Type B pancreatic cell (in vitro differentiated cells): ENCODE data around the gene CABLES1. TPM values are rescaled to one million over a fixed set of nuclear protein-coding genes. Genes with fewer than 3 reads are reported as not detected.
A peak's percentile ranks its signal among the peaks of the same experiment; 100 is the strongest.
"Not testable (repeated sequence)": the region's sequence is repeated elsewhere in the genome, so short reads cannot be mapped to it uniquely, and the experiment has no call there.

Experiments
- DNase-seq: peaks from one replicate; pipeline ENCODE4 v3.0.0; 2021; ENCODE audit warnings: mixed read lengths; ENCODE audit not compliant: unreplicated experiment; ENCODE audit errors: extremely low spot score
- H3K27ac Mint-ChIP-seq: 2 replicates; pipeline ENCODE4 v1.8.0; 2021; ENCODE audit warnings: mild to moderate bottlenecking, mixed read lengths
- H3K27me3 Mint-ChIP-seq: 2 replicates; pipeline ENCODE4 v1.8.0; 2021; ENCODE audit warnings: mixed read lengths
- H3K36me3 Mint-ChIP-seq: 2 replicates; pipeline ENCODE4 v1.8.0; 2021; ENCODE audit warnings: mixed read lengths
- H3K4me1 Mint-ChIP-seq: one replicate; pipeline ENCODE4 v1.8.0; 2021; ENCODE audit warnings: mixed read lengths; ENCODE audit not compliant: unreplicated experiment
- H3K4me3 Mint-ChIP-seq: 2 replicates; pipeline ENCODE4 v1.8.0; 2021; ENCODE audit warnings: mild to moderate bottlenecking, mixed read lengths
- H3K9me3 Mint-ChIP-seq: 2 replicates; pipeline ENCODE4 v1.8.0; 2021; ENCODE audit warnings: mixed read lengths
- total RNA-seq: library from RNA; stranded (reverse); gene quantifications from 2 replicates; pipeline ENCODE4 v1.2.1, GENCODE V29; 2021; ENCODE audit warnings: low replicate concordance
- TF ChIP-seq, protein P1 (sequence below): fragments of 200-600 bp; sonication (generic); conservative IDR thresholded peaks from 2 replicates; pipeline ENCODE4 v1.5.0; 2021; ENCODE audit warnings: antibody characterized with exemption, mild to moderate bottlenecking

The CABLES1 gene
- total RNA-seq, 1 donor from 2014 or later: 11.4 TPM

- H3K4me3 Mint-ChIP-seq: no peak overlapping the region
- TF ChIP-seq, protein P1, sequence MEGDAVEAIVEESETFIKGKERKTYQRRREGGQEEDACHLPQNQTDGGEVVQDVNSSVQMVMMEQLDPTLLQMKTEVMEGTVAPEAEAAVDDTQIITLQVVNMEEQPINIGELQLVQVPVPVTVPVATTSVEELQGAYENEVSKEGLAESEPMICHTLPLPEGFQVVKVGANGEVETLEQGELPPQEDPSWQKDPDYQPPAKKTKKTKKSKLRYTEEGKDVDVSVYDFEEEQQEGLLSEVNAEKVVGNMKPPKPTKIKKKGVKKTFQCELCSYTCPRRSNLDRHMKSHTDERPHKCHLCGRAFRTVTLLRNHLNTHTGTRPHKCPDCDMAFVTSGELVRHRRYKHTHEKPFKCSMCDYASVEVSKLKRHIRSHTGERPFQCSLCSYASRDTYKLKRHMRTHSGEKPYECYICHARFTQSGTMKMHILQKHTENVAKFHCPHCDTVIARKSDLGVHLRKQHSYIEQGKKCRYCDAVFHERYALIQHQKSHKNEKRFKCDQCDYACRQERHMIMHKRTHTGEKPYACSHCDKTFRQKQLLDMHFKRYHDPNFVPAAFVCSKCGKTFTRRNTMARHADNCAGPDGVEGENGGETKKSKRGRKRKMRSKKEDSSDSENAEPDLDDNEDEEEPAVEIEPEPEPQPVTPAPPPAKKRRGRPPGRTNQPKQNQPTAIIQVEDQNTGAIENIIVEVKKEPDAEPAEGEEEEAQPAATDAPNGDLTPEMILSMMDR: no peak
- no peaks in the 10 kb centered on the region for H3K36me3 Mint-ChIP-seq
- H3K9me3 Mint-ChIP-seq: peaks cover 9% of the 10 kb centered on the region
- no peak for DNase-seq
- peaks cover 20% of the 10 kb centered on the region for H3K4me1 Mint-ChIP-seq
- peak overlapping the region; percentile 95 for H3K27ac Mint-ChIP-seq
- no peaks in the 10 kb centered on the region for H3K27me3 Mint-ChIP-seq
Measured at GRCh38 chr18:23107718-23108117, 27.6 kb upstream of the CABLES1 start.

GRCh38 chr18:23108496-23108895 lies 26.8 kb upstream of the CABLES1 start:
- TF ChIP-seq, protein P1: no peak
- Mint-ChIP-seq H3K36me3 (no peaks in the 10 kb centered on the region), H3K27ac (no peak overlapping the region), H3K27me3 (no peaks in the 10 kb centered on the region), H3K9me3 (peaks cover 5% of the 10 kb centered on the region), H3K4me3 (no peak overlapping the region), H3K4me1 (peaks cover 22% of the 10 kb centered on the region)
- no peak for DNase-seq

GRCh38 chr18:23109163-23109562 lies 26.1 kb upstream of the CABLES1 start:
- not testable (repeated sequence) for H3K27me3 Mint-ChIP-seq, H3K4me3 Mint-ChIP-seq, H3K9me3 Mint-ChIP-seq, DNase-seq, H3K27ac Mint-ChIP-seq, H3K36me3 Mint-ChIP-seq
- peaks cover 29% of the 10 kb centered on the region for H3K4me1 Mint-ChIP-seq

- DNase-seq: no peak
- H3K4me3 Mint-ChIP-seq: no peak overlapping the region
- no peaks in the 10 kb centered on the region for H3K36me3 Mint-ChIP-seq
- no peaks in the 10 kb centered on the region for H3K27me3 Mint-ChIP-seq
- peak overlapping the region; percentile 63 for H3K27ac Mint-ChIP-seq
- H3K9me3 Mint-ChIP-seq: peaks cover 5% of the 10 kb centered on the region
- peaks cover 24% of the 10 kb centered on the region for H3K4me1 Mint-ChIP-seq
- TF ChIP-seq, protein P1: no peak
Measured at GRCh38 chr18:23113576-23113975, 21.7 kb upstream of the CABLES1 start.

GRCh38 chr18:23114171-23114881 lies 21.0 kb upstream of the CABLES1 start:
- Mint-ChIP-seq H3K27ac (peak overlapping the region; percentile 37), H3K9me3 (peaks cover 5% of the 10 kb centered on the region), H3K27me3 (no peaks in the 10 kb centered on the region), H3K4me1 (peaks cover 24% of the 10 kb centered on the region), H3K36me3 (no peaks in the 10 kb centered on the region), H3K4me3 (peak overlapping the region; percentile 42)
- DNase-seq: no peak
- TF ChIP-seq, protein P1: no peak

DNA sequence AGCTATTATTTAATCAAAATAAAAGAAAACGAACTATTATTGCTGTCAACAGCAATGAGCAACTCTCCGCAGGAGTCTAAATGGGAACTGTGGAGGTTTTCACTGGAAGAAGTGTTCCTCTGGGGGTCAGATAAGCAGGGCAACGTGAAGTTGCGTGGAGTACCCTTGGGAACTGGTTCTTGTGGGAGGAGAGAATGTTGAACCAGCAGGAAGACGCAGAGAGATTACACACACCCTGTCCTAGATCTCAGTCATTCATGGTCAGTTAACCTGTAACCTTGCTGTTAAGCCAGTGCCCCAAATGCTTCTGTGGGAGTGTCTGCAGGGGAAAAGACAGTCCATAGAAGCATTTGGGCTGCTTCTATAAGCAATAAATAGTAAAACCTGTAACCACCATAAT lies 20.4 kb upstream of the CABLES1 start:
- Mint-ChIP-seq H3K4me3 (peak overlapping the region; percentile 42), H3K27me3 (no peaks in the 10 kb centered on the region), H3K27ac (peak overlapping the region; percentile 31), H3K4me1 (peaks cover 24% of the 10 kb centered on the region), H3K36me3 (no peaks in the 10 kb centered on the region), H3K9me3 (peaks cover 5% of the 10 kb centered on the region)
- TF ChIP-seq, protein P1: no peak
- no peak for DNase-seq
